MM.1S (cell line): ENCODE measurements around the gene TMEM244.

Experiments
- CTCF ChIP-seq: fragments of 300-600 bp; sonication (generic); IDR thresholded peaks from 2 replicates; pipeline ENCODE4 v1.5.1; 2016; ENCODE audit warnings: antibody characterized with exemption, low read length, mixed read lengths
- EZH2 ChIP-seq: fragments of 300-600 bp; sonication (generic); optimal IDR thresholded peaks from 2 replicates; pipeline ENCODE3; 2017; ENCODE audit warnings: low read depth, mild to moderate bottlenecking, antibody characterized with exemption, low read length, mixed read lengths
- EZH2phosphoT487 ChIP-seq: fragments of 300-600 bp; sonication (generic); IDR thresholded peaks from 2 replicates; pipeline ENCODE4 v1.6.1; 2018; ENCODE audit warnings: antibody characterized with exemption, low read length

GRCh38 chr6:129859524-129859923 is 1.6 kb downstream of the TMEM244 start:
- TF ChIP-seq CTCF (no peak), EZH2phosphoT487 (no peak), EZH2 (no peak)
